NOMO-1 (cell line): ENCODE results near the gene ZNF775.

Experiments used
- DNase-seq, 2 experiments: peaks; one replicate each; lab custom pipeline; 2025; ENCODE audit not compliant: unreplicated experiment in 2 of 2; lab: John Stamatoyannopoulos, UW

The ZNF775 gene

GRCh38 chr7:150345012-150345411, 34.1 kb upstream of the ZNF775 start:
- DNase-seq = no peak

- no peak for DNase-seq
These were observed 32.2 kb upstream of the ZNF775 start for GRCh38 chr7:150346922-150347321.

GRCh38 chr7:150351587-150352194, 27.4 kb upstream of the ZNF775 start:
- no peak for DNase-seq

DNA sequence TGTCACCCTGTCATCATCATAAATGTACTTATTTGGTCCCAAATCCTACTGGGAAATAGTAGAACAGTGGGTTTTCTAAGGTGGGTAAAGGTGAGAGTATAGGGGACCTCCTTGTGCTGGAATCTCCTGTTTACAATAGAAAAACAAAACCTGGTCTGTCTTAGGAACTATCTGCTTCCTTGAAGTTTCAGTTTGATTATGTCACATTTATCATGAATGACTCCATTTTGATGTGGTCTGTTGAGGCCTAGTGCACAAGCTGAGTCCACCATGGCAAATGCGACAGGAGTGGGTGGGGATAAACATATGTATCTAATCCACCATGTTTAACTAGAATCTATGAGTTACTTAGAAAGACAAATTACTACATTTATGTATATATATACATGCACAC, 23.5 kb upstream of the ZNF775 start:
- no peak for DNase-seq

- DNase-seq = no peak
These were observed 22.7 kb upstream of the ZNF775 start for GRCh38 chr7:150356265-150356897.

- DNase-seq = peak in 1 of 2 experiments; percentile 22
These were observed 21.9 kb upstream of the ZNF775 start for GRCh38 chr7:150357270-150357669.

DNA sequence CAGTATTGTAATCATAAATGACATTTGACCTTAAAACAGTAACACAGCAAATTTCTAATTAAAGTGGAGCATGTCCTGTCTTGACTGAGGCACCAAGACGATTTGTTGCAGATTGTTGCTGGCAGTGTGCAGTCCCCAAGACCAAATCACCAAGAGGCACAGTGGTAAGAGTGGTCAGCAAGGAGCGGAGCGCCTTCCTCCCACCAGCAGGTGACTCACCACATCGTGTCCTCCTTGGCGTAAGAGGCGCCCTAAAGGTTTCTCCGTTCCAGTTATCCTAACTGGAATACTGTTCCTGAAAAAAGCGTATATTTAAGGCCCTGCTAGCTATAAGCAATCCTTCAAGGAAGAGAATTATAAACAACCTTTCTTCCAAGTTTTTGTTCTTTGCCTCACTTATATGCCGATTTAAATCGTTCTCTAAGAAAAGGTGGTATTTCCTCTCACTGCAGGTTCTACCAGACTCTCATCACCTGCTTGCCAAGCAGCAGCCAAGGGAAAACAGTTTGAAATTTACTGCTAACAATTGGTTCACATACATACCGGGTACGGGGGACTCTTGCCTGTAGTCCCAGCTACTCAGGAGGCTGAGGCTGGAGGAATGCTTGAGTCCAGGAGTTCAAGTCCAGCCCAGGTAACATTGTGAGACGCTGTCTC, 21.2 kb upstream of the ZNF775 start:
- DNase-seq = no peak

GRCh38 chr7:150358433-150358832, 20.7 kb upstream of the ZNF775 start:
- no peak for DNase-seq

DNA sequence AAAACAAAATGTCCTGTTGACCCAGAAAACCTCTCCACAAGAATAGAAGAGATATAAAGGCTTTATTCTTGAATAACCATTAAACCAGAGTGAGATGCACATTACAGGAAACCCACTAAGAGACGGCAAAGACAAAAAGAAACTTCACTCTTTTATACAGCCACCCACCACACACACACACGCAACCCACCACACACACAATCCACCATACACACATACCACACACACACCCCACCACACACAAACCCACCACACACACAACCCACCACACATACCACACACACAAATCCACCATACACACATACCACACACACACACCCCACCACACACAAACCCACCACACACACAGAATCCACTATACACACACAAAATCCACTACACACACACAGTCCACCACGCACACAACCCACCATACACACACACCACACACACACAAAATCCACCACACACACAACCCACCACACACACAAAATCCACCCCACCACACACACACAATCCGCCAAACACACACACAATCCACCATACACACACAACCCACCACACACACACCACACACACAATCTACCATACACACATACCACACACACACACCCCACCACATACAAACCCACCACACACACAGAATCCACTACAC, 20.0 kb upstream of the ZNF775 start:
- no peak for DNase-seq

- DNase-seq = no peak
These were observed 19.3 kb upstream of the ZNF775 start for GRCh38 chr7:150359622-150360362.

DNA sequence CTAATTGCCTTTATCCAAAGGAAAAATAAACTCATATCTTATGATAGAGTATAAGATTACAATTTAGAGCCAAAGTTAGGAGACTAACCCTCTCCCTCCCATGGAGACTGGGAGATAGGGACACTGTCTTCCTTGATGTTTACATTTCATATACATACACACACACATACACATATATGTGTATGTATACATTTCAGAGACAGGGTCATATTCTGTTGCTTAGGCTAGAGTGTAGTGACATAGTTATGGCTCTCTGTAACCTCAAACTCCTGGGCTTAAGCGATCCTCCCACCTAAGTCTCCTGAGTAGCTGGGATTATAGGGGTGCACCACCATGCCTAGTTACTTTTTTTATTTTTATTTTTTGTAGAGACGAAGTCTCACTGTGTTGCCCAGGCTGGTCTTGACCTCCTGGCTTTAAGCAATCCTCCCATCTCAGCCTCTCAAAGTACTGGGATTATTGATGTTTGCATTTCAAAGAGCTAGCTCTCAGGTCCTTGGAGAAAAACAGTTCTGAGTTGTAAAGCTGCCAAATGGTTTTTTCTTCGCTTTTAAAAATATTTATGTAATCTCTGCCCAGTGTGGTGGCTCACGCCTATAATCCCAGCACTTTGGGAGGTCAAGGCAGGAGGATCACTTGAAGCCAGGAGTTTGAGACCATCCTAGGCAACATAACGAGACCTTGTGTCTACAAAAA, 18.6 kb upstream of the ZNF775 start:
- DNase-seq = no peak

DNA sequence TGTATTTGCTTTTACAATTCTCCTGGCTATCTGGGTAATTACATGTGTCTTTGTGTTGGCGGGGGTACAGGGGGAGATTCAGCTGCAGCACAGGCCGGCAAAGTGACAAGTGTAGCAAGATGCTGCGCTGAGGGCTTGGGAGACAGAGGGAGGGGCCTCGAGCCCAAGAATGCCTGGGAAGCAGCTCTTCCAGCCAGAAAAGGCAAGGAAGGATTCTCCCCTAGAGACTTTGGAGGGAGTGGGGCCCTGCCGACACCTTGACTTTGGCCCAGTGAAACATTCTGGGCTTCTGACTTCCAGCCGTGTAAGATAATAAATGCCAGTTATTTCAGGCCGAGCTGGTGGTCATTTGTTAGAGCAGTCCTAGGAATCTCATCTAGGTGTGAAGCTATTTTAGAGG, 17.7 kb upstream of the ZNF775 start:
- no peak for DNase-seq

DNA sequence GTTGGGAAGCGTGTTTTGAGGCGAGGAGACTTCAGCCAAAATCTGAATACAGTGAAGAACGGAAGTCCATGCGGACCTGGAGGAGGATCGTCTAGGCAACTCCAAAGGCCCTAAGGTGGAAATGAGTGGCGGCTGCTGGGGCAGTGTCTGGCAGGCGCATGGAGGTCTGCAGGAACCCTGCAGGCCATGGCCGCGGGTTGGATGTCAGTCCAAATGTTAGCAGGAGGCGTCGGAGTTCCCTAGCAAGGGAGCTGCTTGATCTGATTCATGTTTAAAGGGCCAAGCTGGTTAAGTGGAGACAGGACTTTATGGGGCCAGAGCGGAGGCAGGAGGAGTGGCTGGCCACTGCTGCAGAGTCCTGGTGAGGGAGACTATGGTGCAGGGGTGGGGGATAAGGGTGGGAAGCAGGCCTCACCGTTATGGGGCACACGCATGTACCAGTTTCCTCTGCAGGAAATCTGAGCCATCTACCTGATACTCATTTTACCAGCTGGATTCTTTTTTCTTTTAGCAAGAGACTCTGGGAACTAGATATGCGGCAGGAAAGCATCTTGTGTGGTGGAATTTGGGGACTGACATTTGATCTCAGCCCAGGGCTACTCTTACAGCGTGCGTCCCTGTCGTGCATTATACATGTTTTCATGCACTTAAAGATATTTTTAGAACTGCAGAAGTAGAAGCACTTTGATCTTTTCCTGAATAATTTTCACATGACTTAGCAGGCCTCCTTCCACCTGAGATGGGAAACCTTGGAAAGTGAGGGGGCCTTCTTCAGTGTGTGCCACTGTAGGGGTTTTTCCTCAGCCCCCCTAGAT, 17.1 kb upstream of the ZNF775 start:
- no peak for DNase-seq

DNA sequence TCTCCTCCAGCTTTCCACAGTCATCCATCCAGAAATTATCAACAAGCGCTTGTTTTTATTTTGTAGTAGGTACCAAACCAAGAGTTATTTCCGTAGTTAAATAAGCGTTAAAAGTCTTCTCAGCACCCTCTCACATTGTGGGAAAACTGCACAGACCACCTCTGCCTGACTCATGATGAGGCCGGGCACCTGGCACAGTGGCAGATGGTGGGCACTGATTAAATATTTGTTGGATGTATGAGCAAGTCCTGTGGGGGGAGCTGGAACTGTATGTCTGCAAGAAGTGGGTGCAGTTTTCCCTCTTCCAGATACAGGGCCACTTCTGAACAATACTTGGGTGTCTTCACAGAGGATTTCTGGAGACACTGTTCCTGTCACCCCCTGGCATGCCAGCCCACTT, 15.8 kb upstream of the ZNF775 start:
- DNase-seq = no peak

- peak; percentile 45 to 51 for DNase-seq
These were observed 15.3 kb upstream of the ZNF775 start for GRCh38 chr7:150363872-150364271.

- no peak for DNase-seq
These were observed 13.9 kb upstream of the ZNF775 start for GRCh38 chr7:150365194-150365593.

GRCh38 chr7:150365673-150366398, 13.3 kb upstream of the ZNF775 start:
- DNase-seq = peak; percentile 57 to 78

- no peak for DNase-seq
These were observed 11.4 kb upstream of the ZNF775 start for GRCh38 chr7:150367677-150368095.
